ENCODE measurements around the gene DPP4. TPM values are rescaled to one million over a fixed set of nuclear protein-coding genes. Genes with fewer than 3 reads are reported as not detected.

The DPP4 gene
- total and polyA plus RNA-seq, 3 donors from 2014 or later, result 1.2 to 6.3 (median 1.7) TPM

DNA sequence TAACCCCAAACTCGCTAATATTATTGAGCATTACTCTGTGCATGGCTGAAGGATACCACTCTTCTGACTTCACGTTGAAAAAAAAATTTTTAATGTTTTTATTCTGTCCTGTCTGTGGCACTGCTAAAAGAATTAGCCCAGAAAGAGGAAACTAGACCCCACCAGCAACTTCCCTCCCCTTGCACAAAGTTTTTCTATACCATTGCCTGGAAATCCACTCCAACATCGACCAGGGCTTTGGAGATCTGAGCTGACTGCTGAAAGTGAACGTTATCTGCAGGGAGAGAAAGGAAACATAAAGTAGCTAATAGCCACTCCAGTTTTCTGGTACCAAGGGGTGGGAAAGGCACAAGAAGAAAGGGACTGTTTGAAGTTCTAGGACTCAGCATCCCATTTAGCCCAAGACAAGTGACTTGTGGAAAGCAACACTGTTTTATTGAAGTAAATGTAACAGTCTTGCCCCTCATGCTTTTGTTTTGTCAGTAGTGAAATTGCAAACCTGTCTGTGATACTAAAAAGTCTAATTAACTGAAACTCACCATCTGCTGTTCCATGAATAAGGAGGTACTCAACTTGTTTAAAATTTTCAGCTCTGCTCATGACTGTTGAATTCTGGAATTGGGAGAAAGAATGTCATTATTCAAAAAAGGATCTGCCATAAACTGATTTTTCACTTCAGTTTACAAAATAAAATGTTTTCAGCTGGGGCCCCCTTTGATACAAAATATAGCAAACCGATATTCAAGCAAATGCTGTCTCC lies 79.1 kb downstream of the DPP4 start:
- no peaks in the 10 kb centered on the region for H3K27me3 ChIP-seq

GRCh38 chr2:161992531-161992930 lies 81.5 kb downstream of the DPP4 start:
- DNase-seq, result no peak
- WGBS, 2 donors, result 69 to 74% methylated on average over 3 of the region's 3 CpGs
- H3K27ac ChIP-seq, result no peak overlapping the region
- no peaks in the 10 kb centered on the region for H3K4me1 ChIP-seq
- H3K36me3 ChIP-seq (ENCODE audit: low read depth, missing control alignments), result no peaks in the 10 kb centered on the region
- H3K9me3 ChIP-seq, result no peaks in the 10 kb centered on the region
- TF ChIP-seq POLR2A (IDR thresholded peaks at IDR 0.05) (no peak), CTCF (IDR thresholded peaks at IDR 0.05) (no peak)
- intact Hi-C loops (cut with DNase I; ENCODE audit: low total_unique reads), result no loop called here
- H3K27me3 ChIP-seq, result no peaks in the 10 kb centered on the region
- no peak overlapping the region for H3K4me3 ChIP-seq

More for the DNA sequence above, 79.1 kb downstream of the DPP4 start:
- H3K4me3 ChIP-seq, result no peak overlapping the region
- DNase-seq, result no peak
- 48 to 50% methylated on average over 5 of the region's 5 CpGs for WGBS, 2 donors
- no peak overlapping the region for H3K27ac ChIP-seq
- H3K9me3 ChIP-seq, result no peaks in the 10 kb centered on the region
- H3K36me3 ChIP-seq (ENCODE audit: low read depth, missing control alignments), result no peaks in the 10 kb centered on the region
- intact Hi-C loops (cut with DNase I; ENCODE audit: low total_unique reads), result no loop called here
- no peaks in the 10 kb centered on the region for H3K4me1 ChIP-seq
- TF ChIP-seq CTCF (IDR thresholded peaks at IDR 0.05), result no peak
- no peak for TF ChIP-seq POLR2A (IDR thresholded peaks at IDR 0.05)

GRCh38 chr2:161991991-161992390 lies 82.0 kb downstream of the DPP4 start:
- TF ChIP-seq CTCF (IDR thresholded peaks at IDR 0.05) (no peak), POLR2A (IDR thresholded peaks at IDR 0.05) (no peak)
- intact Hi-C loops (cut with DNase I; ENCODE audit: low total_unique reads), result no loop called here
- Histone ChIP-seq H3K4me1 (no peaks in the 10 kb centered on the region), H3K27ac (no peak overlapping the region), H3K36me3 (ENCODE audit: low read depth, missing control alignments) (no peaks in the 10 kb centered on the region), H3K9me3 (no peaks in the 10 kb centered on the region), H3K4me3 (no peak overlapping the region), H3K27me3 (no peaks in the 10 kb centered on the region)
- 93 to 94% methylated on average over 1 of the region's 1 CpG for WGBS, 2 donors
- DNase-seq, result no peak

DNA sequence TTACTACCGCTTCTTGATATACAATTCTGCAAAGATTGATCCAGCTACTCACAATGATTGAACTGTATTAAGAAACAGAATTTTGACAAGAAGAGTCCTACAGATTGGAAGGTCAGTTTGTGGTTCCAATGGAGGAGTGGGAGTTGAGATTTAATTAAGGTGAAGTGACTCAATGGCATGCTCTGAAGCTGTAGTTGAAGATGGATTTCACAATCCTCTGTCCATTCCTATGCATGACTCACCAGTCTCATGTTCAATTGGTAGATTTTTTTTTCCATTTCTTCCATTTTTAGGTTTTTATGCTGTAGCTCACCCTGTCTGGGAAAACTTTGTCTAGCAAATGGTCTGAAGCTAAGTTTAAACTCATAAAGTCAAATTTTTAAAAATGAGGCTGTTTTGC lies 83.3 kb downstream of the DPP4 start:
- no peak for DNase-seq
- Histone ChIP-seq H3K9me3 (no peaks in the 10 kb centered on the region), H3K4me3 (no peak overlapping the region), H3K27ac (no peak overlapping the region), H3K4me1 (no peaks in the 10 kb centered on the region), H3K36me3 (ENCODE audit: low read depth, missing control alignments) (no peaks in the 10 kb centered on the region), H3K27me3 (no peaks in the 10 kb centered on the region)
- 97% methylated on average over 1 of the region's 1 CpG for WGBS, 2 donors
- TF ChIP-seq CTCF (IDR thresholded peaks at IDR 0.05) (no peak), POLR2A (IDR thresholded peaks at IDR 0.05) (no peak)
- intact Hi-C loops (cut with DNase I; ENCODE audit: low total_unique reads), result no loop called here

DNA sequence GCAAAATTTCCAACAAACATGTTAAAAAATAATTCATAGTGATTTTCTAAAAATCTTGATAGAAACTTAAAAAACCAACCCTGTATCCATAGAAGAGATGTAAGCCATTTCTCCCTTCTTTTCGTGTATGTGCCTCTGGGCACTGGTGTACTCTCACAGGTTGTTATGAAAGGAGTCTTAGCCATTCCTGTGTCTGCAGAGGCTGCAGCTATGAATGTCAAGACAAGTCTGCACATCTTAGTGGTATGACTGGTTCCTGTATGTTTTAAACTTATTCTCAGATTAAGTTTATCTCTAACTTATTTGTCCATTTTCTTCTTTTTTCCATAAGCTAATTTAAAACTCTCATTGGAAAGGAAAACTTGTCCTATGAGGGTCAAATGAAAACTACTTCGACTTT lies 84.0 kb downstream of the DPP4 start:
- Histone ChIP-seq H3K27me3 (no peaks in the 10 kb centered on the region), H3K36me3 (ENCODE audit: low read depth, missing control alignments) (no peaks in the 10 kb centered on the region), H3K27ac (no peak overlapping the region), H3K4me3 (no peak overlapping the region), H3K9me3 (no peaks in the 10 kb centered on the region), H3K4me1 (no peaks in the 10 kb centered on the region)
- TF ChIP-seq CTCF (IDR thresholded peaks at IDR 0.05) (no peak), POLR2A (IDR thresholded peaks at IDR 0.05) (no peak)
- WGBS, 2 donors, result 74 to 85% methylated on average over 2 of the region's 2 CpGs
- no peak for DNase-seq
- intact Hi-C loops (cut with DNase I; ENCODE audit: low total_unique reads), result no loop called here
